Umbilical cord (tissue), 1 donor: ENCODE results near the gene JMJD8. TPM values are rescaled to one million over a fixed set of nuclear protein-coding genes. Genes with fewer than 3 reads are reported as not detected.

ENCODE experiments used
- total RNA-seq: library from RNA; depleted of rRNA; stranded (reverse); fragments of >200 nt; gene quantifications from one replicate; pipeline ENCODE4 v1.2.3, GENCODE V29; 2014; ENCODE audit warnings: low replicate concordance; ENCODE audit not compliant: insufficient read depth

JMJD8 gene
- total RNA-seq, 1 donor from 2014 or later = 20.5 TPM

Other genes starting within 250 kb of the JMJD8 start
- 26.5 TPM for gene CAPN15, start 156.6 kb downstream of the JMJD8 start, total RNA-seq
- not detected for gene PRR35, start 123.9 kb downstream of the JMJD8 start, total RNA-seq
- gene NHLRC4, start 117.3 kb downstream of the JMJD8 start, total RNA-seq = 0.48 TPM
- gene PIGQ, start 114.4 kb downstream of the JMJD8 start, total RNA-seq = 18.5 TPM
- gene RAB40C, start 94.3 kb downstream of the JMJD8 start, total RNA-seq = 12.3 TPM
- 1.4 TPM for gene WFIKKN1, start 53.3 kb downstream of the JMJD8 start, total RNA-seq
- 48.6 TPM for gene METTL26, start 48.0 kb downstream of the JMJD8 start, total RNA-seq
- gene MCRIP2, start 42.5 kb downstream of the JMJD8 start, total RNA-seq = 24.6 TPM
- 30.8 TPM for gene WDR90, start 35.0 kb downstream of the JMJD8 start, total RNA-seq
- gene RHOT2, start 16.2 kb downstream of the JMJD8 start, total RNA-seq = 33.2 TPM
- gene RHBDL1, start 8.7 kb downstream of the JMJD8 start, total RNA-seq = 1.9 TPM
- gene STUB1, start 3.9 kb downstream of the JMJD8 start, total RNA-seq = 99.7 TPM
- gene WDR24, start 6.1 kb upstream of the JMJD8 start, total RNA-seq = 2.6 TPM
- not detected for gene FBXL16, start 21.5 kb upstream of the JMJD8 start, total RNA-seq
- 85.7 TPM for gene METRN, start 30.8 kb upstream of the JMJD8 start, total RNA-seq
- gene ANTKMT, start 36.8 kb upstream of the JMJD8 start, total RNA-seq = 35.6 TPM
- 0.24 TPM for gene CCDC78, start 42.1 kb upstream of the JMJD8 start, total RNA-seq
- gene HAGHL, start 42.8 kb upstream of the JMJD8 start, total RNA-seq = 7.5 TPM
- gene CIAO3, start 56.7 kb upstream of the JMJD8 start, total RNA-seq = 32.5 TPM
- gene MSLN, start 76.4 kb upstream of the JMJD8 start, total RNA-seq = 26.2 TPM
- 5.5 TPM for gene RPUSD1, start 104.0 kb upstream of the JMJD8 start, total RNA-seq
- 7.7 TPM for gene CHTF18, start 104.3 kb upstream of the JMJD8 start, total RNA-seq
- gene GNG13, start 116.4 kb upstream of the JMJD8 start, total RNA-seq = not detected